ENCODE data around the gene FARS2. TPM values are rescaled to one million over a fixed set of nuclear protein-coding genes. Genes with fewer than 3 reads are reported as not detected.

FARS2 gene
- total and polyA plus RNA-seq, 2 donors (not counting 1 experiment from before 2014, with no cell fraction given): 33.0 to 35.5 TPM

DNA sequence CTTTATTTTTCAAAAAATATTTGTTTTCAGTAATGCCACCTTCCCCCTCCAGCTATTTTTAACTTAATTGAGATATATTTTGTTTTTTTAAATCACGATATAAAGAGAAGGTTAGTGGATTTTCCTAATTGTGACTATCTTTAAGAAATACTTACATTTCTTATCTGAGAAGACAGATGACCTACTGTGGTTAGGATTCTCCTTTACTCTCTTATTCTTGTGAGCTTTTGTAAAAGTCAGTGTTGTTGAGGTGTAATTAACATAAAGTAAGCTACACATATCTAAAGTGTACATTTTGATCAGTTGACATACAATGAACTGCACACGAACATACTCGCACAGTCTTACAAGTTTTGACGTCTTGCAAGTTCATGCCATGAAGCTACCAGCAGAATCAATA, 144.7 kb downstream of the FARS2 start:
- H3K79me2 ChIP-seq (ENCODE audit: control insufficient read depth, insufficient read depth, low read length): peaks cover 14% of the 10 kb centered on the region
- DNase-seq: no peak
- no peaks in the 10 kb centered on the region for H3K4me1 ChIP-seq (ENCODE audit: control insufficient read depth in 2 of 2, insufficient read depth in 2 of 2, low read length in 2 of 2)
- ATAC-seq (ENCODE audit: low read depth): no peak
- H2AFZ ChIP-seq (ENCODE audit: insufficient read depth, low read depth, low read length, poor library complexity, severe bottlenecking): no peak overlapping the region
- Mint-ChIP-seq H3K4me1 (no peaks in the 10 kb centered on the region), H3K27me3 (no peaks in the 10 kb centered on the region), H3K4me3 (no peak overlapping the region), H3K27ac (no peak overlapping the region), H3K9me3 (ENCODE audit: insufficient read depth) (no peaks in the 10 kb centered on the region)
- 95% methylated on average over 3 of the region's 4 CpGs for WGBS (ENCODE audit: insufficient coverage)
- no peak for TF ChIP-seq EZH2 (IDR thresholded peaks at IDR 0.05; ENCODE audit: borderline replicate concordance, insufficient read depth, low read depth, low read length, poor library complexity, severe bottlenecking)
- TF ChIP-seq, protein P1, sequence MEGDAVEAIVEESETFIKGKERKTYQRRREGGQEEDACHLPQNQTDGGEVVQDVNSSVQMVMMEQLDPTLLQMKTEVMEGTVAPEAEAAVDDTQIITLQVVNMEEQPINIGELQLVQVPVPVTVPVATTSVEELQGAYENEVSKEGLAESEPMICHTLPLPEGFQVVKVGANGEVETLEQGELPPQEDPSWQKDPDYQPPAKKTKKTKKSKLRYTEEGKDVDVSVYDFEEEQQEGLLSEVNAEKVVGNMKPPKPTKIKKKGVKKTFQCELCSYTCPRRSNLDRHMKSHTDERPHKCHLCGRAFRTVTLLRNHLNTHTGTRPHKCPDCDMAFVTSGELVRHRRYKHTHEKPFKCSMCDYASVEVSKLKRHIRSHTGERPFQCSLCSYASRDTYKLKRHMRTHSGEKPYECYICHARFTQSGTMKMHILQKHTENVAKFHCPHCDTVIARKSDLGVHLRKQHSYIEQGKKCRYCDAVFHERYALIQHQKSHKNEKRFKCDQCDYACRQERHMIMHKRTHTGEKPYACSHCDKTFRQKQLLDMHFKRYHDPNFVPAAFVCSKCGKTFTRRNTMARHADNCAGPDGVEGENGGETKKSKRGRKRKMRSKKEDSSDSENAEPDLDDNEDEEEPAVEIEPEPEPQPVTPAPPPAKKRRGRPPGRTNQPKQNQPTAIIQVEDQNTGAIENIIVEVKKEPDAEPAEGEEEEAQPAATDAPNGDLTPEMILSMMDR (IDR thresholded peaks at IDR 0.05): no peak
- no peak overlapping the region for H3K9ac ChIP-seq (ENCODE audit: low read length)
- no peak overlapping the region for H3K4me3 ChIP-seq (ENCODE audit: control extremely low read depth in 1 of 5, extremely low read depth in 1 of 5, insufficient read depth in 1 of 5, low read depth in 2 of 5, low read length in 4 of 5)
- H3K27ac ChIP-seq (ENCODE audit: low read length in 2 of 2): no peak overlapping the region
- no peaks in the 10 kb centered on the region for H3K9me3 ChIP-seq (ENCODE audit: control extremely low read depth in 1 of 3, control insufficient read depth in 2 of 3, insufficient read depth in 1 of 3, low read length in 2 of 3)
- H3K4me2 ChIP-seq (replicated peaks; ENCODE audit: low read depth, low read length, poor library complexity, severe bottlenecking): no peak overlapping the region
- peaks cover 0 to 5% of the 10 kb centered on the region in 2 experiments for H3K36me3 ChIP-seq (replicated peaks in 1 of 2; ENCODE audit: control extremely low read depth in 1 of 2, control insufficient read depth in 1 of 2, extremely low read depth in 1 of 2, insufficient read depth in 2 of 2, low read length in 1 of 2)
- CTCF ChIA-PET: interaction anchor here (1.3 to 6.2 kb wide), 3 partner anchors 8 to 264 kb away, joined by 3 to 54 read pairs (median 9); no protein-coding TSS in a partner anchor
- intact Hi-C loops (cut with micrococcal nuclease): no loop called here
- no peaks in the 10 kb centered on the region for H3K27me3 ChIP-seq (replicated peaks in 1 of 4; ENCODE audit: control extremely low read depth in 1 of 4, control insufficient read depth in 3 of 4, insufficient read depth in 4 of 4, low read length in 3 of 4)
- no peaks in the 10 kb centered on the region for H4K20me1 ChIP-seq (ENCODE audit: control insufficient read depth, insufficient read depth, low read length, poor library complexity, severe bottlenecking)
- POLR2A ChIA-PET: no interaction called here

GRCh38 chr6:5411414-5411813, 150.1 kb downstream of the FARS2 start:
- Mint-ChIP-seq H3K9me3 (ENCODE audit: insufficient read depth) (peaks cover 2% of the 10 kb centered on the region), H3K4me1 (no peaks in the 10 kb centered on the region), H3K4me3 (no peak overlapping the region), H3K27ac (no peak overlapping the region), H3K27me3 (no peaks in the 10 kb centered on the region)
- no peak overlapping the region for H3K4me3 ChIP-seq (ENCODE audit: control extremely low read depth in 1 of 5, extremely low read depth in 1 of 5, insufficient read depth in 1 of 5, low read depth in 2 of 5, low read length in 4 of 5)
- no peak overlapping the region for H3K27ac ChIP-seq (ENCODE audit: low read length in 2 of 2)
- DNase-seq (no peak), ATAC-seq (ENCODE audit: low read depth) (no peak)
- H3K9ac ChIP-seq (ENCODE audit: low read length): no peak overlapping the region
- H4K20me1 ChIP-seq (ENCODE audit: control insufficient read depth, insufficient read depth, low read length, poor library complexity, severe bottlenecking): no peaks in the 10 kb centered on the region
- H3K4me2 ChIP-seq (replicated peaks; ENCODE audit: low read depth, low read length, poor library complexity, severe bottlenecking): no peak overlapping the region
- ChIA-PET CTCF (no interaction called here), POLR2A (no interaction called here)
- peaks cover 0 to 8% of the 10 kb centered on the region in 2 experiments for H3K36me3 ChIP-seq (replicated peaks in 1 of 2; ENCODE audit: control extremely low read depth in 1 of 2, control insufficient read depth in 1 of 2, extremely low read depth in 1 of 2, insufficient read depth in 2 of 2, low read length in 1 of 2)
- no peaks in the 10 kb centered on the region for H3K9me3 ChIP-seq (ENCODE audit: control extremely low read depth in 1 of 3, control insufficient read depth in 2 of 3, insufficient read depth in 1 of 3, low read length in 2 of 3)
- no peaks in the 10 kb centered on the region for H3K4me1 ChIP-seq (ENCODE audit: control insufficient read depth in 2 of 2, insufficient read depth in 2 of 2, low read length in 2 of 2)
- no peaks in the 10 kb centered on the region for H3K27me3 ChIP-seq (replicated peaks in 1 of 4; ENCODE audit: control extremely low read depth in 1 of 4, control insufficient read depth in 3 of 4, insufficient read depth in 4 of 4, low read length in 3 of 4)
- intact Hi-C loops (cut with micrococcal nuclease): no loop called here
- H3K79me2 ChIP-seq (ENCODE audit: control insufficient read depth, insufficient read depth, low read length): no peaks in the 10 kb centered on the region
- H2AFZ ChIP-seq (ENCODE audit: insufficient read depth, low read depth, low read length, poor library complexity, severe bottlenecking): no peak overlapping the region
- TF ChIP-seq, protein P1 (IDR thresholded peaks at IDR 0.05): no peak
- TF ChIP-seq EZH2 (IDR thresholded peaks at IDR 0.05; ENCODE audit: borderline replicate concordance, insufficient read depth, low read depth, low read length, poor library complexity, severe bottlenecking): no peak
